GM12891 (cell line): Measurements from ENCODE around the gene SEPTIN10.

Source experiments
- POLR2A ChIP-seq: IDR thresholded peaks from 2 replicates; pipeline ENCODE4 v1.6.1; 2011; ENCODE audit warnings: low read depth, low read length, control low read depth
- POLR2AphosphoS5 ChIP-seq: IDR thresholded peaks from 2 replicates; pipeline ENCODE4 v1.6.1; 2011; ENCODE audit warnings: low read depth, low read length, control low read depth
- POU2F2 ChIP-seq: IDR thresholded peaks from 2 replicates; pipeline ENCODE4 v1.6.1; 2011; ENCODE audit warnings: low read depth, mild to moderate bottlenecking, control low read depth, low read length, moderate library complexity

GRCh38 chr2:109560265-109560664 is 53.5 kb downstream of the SEPTIN10 start:
- no peak for TF ChIP-seq POLR2A
- TF ChIP-seq POLR2AphosphoS5 = no peak
- no peak for TF ChIP-seq POU2F2
